Caco-2 (cell line): Measurements from ENCODE around the gene TNS3. TPM values are rescaled to one million over a fixed set of nuclear protein-coding genes. Genes with fewer than 3 reads are reported as not detected.

Experiments
- BruUV-seq: library from RNA; stranded (reverse); fragments of 400-500 nt; replicated peaks from 2 replicates; lab custom pipeline; 2021; lab: Mats Ljungman, UMichigan
- CTCF ChIA-PET: fragments of 300-600 bp; sonication (Branson Sonifier 250); formaldehyde crosslinking; loops from one replicate; lab custom pipeline; 2022; ENCODE audit warnings: antibody characterized with exemption; lab: Charles Lee
- POLR2A ChIA-PET: fragments of 300-600 bp; sonication (Branson Sonifier 250); formaldehyde crosslinking; loops from one replicate; lab custom pipeline; 2022; ENCODE audit warnings: antibody characterized with exemption; lab: Charles Lee
- DNase-seq, 2 experiments: peaks; one replicate each; pipeline versions ENCODE4 v3.0.0 to v3.0.0-alpha.2; 2020 to 2022
- H3K27me3 ChIP-seq: replicated peaks from 2 replicates; pipeline ENCODE4 v1.6.0; 2011; ENCODE audit warnings: low read length; ENCODE audit not compliant: control insufficient read depth, insufficient read depth
- H3K36me3 ChIP-seq: 2 replicates; pipeline ENCODE4 v1.5.1; 2011; ENCODE audit warnings: low read length; ENCODE audit not compliant: control insufficient read depth, insufficient read depth
- H3K4me1 ChIP-seq: fragments of 250-450 bp; sonication (Bioruptor Pico); 2 replicates; pipeline ENCODE4 v1.5.1; 2020; ENCODE audit warnings: mild to moderate bottlenecking
- H3K4me3 ChIP-seq: 2 replicates; pipeline ENCODE4 v1.5.1; 2011; ENCODE audit warnings: low read depth, mild to moderate bottlenecking, control low read depth, low read length
- H3K9me3 ChIP-seq: fragments of 250-450 bp; sonication (Bioruptor Pico); 2 replicates; pipeline ENCODE4 v1.5.1; 2020; ENCODE audit warnings: mild to moderate bottlenecking, moderate library complexity
- H3K27ac Mint-ChIP-seq: one replicate; pipeline ENCODE4 v1.8.0; 2022; ENCODE audit warnings: mixed read lengths; ENCODE audit not compliant: unreplicated experiment
- H3K27me3 Mint-ChIP-seq: one replicate; pipeline ENCODE4 v1.8.0; 2022; ENCODE audit warnings: mixed read lengths; ENCODE audit not compliant: insufficient read depth, unreplicated experiment
- H3K36me3 Mint-ChIP-seq: one replicate; pipeline ENCODE4 v1.8.0; 2022; ENCODE audit warnings: mild to moderate bottlenecking, mixed read lengths; ENCODE audit not compliant: insufficient read depth, unreplicated experiment
- H3K4me1 Mint-ChIP-seq: one replicate; pipeline ENCODE4 v1.8.0; 2022; ENCODE audit warnings: low read depth, mixed read lengths; ENCODE audit not compliant: unreplicated experiment
- H3K4me3 Mint-ChIP-seq: one replicate; pipeline ENCODE4 v1.8.0; 2022; ENCODE audit warnings: mild to moderate bottlenecking, moderate library complexity, mixed read lengths; ENCODE audit not compliant: unreplicated experiment
- H3K9me3 Mint-ChIP-seq: one replicate; pipeline ENCODE4 v1.8.0; 2022; ENCODE audit warnings: mixed read lengths; ENCODE audit not compliant: unreplicated experiment
- CTCF ChIP-seq, 2 experiments: fragments of 200-600 bp in 1 of 2; IDR thresholded peaks; 1 replicate in 1 of 2; 2 replicates in 1 of 2; pipeline versions ENCODE4 v1.5.1 to v1.8.0; 2011 to 2022; ENCODE audit warnings: antibody characterized with exemption in 1 of 2, control low read depth in 1 of 2, inconsistent platforms in 1 of 2, low read depth in 1 of 2, low read length in 1 of 2, mild to moderate bottlenecking in 1 of 2, moderate library complexity in 1 of 2; ENCODE audit not compliant: insufficient read depth in 1 of 2, severe bottlenecking in 1 of 2, unreplicated experiment in 1 of 2
- intact Hi-C: fragments of 100-400 bp; cut with micrococcal nuclease; formaldehyde crosslinking; loops from one replicate; pipeline ENCODE4 v1.10.0; 2022; ENCODE audit not compliant: unreplicated experiment
- total RNA-seq: library from RNA; stranded (reverse); gene quantifications from 2 replicates; pipeline ENCODE4 v1.2.3, GENCODE V29; 2022

Gene TNS3
- total RNA-seq, 1 experiment from 2014 or later, result 263 TPM

GRCh38 chr7:47535035-47535703, 46.7 kb downstream of the TNS3 start:
- intact Hi-C loops, result loop anchor here (1.0 to 5.0 kb wide), 2 partner anchors 23 to 282 kb away; no protein-coding TSS in a partner anchor
- BruUV-seq, result no TSS peak
- H3K36me3 Mint-ChIP-seq, result peaks cover 71% of the 10 kb centered on the region
- H3K4me3 Mint-ChIP-seq, result peak overlapping the region; percentile 55
- Histone ChIP-seq H3K4me3 (no peak overlapping the region), H3K27me3 (no peaks in the 10 kb centered on the region), H3K4me1 (peaks cover 63% of the 10 kb centered on the region), H3K9me3 (peaks cover 7% of the 10 kb centered on the region; the same call in 1 of the 2 replicates), H3K36me3 (peaks cover 2% of the 10 kb centered on the region)
- TF ChIP-seq CTCF (IDR thresholded peaks at IDR 0.05; ENCODE audit: insufficient read depth in 1 of 2, low read depth in 1 of 2, low read length in 1 of 2, severe bottlenecking in 1 of 2, unreplicated experiment in 1 of 2), result no peak
- peak overlapping the region; percentile 75 for H3K27ac Mint-ChIP-seq
- no peaks in the 10 kb centered on the region for H3K27me3 Mint-ChIP-seq
- no peaks in the 10 kb centered on the region for H3K9me3 Mint-ChIP-seq
- peak in 1 of 2 experiments; percentile 40 for DNase-seq
- ChIA-PET POLR2A (no interaction called here), CTCF (interaction anchor here (1.2 kb wide), 1 partner anchor 36 kb away, joined by 4 read pairs; no protein-coding TSS in a partner anchor)
- peaks cover 41% of the 10 kb centered on the region for H3K4me1 Mint-ChIP-seq

- BruUV-seq, result no TSS peak
- Histone ChIP-seq H3K27me3 (no peaks in the 10 kb centered on the region), H3K36me3 (peaks cover 2% of the 10 kb centered on the region), H3K4me1 (peaks cover 63% of the 10 kb centered on the region), H3K4me3 (no peak overlapping the region), H3K9me3 (peaks cover 7% of the 10 kb centered on the region; the same call in 1 of the 2 replicates)
- Mint-ChIP-seq H3K4me1 (peaks cover 38% of the 10 kb centered on the region), H3K27me3 (no peaks in the 10 kb centered on the region), H3K4me3 (peak overlapping the region; percentile 55), H3K9me3 (no peaks in the 10 kb centered on the region), H3K36me3 (peaks cover 66% of the 10 kb centered on the region), H3K27ac (peak overlapping the region; percentile 75)
- ChIA-PET POLR2A (no interaction called here), CTCF (interaction anchor here (0.5 to 1.2 kb wide), 4 partner anchors 14 to 410 kb away, joined by 3 to 4 read pairs (median 3); no protein-coding TSS in a partner anchor)
- DNase-seq, result peak in 1 of 2 experiments; percentile 59
- intact Hi-C loops, result loop anchor here (1.0 to 5.0 kb wide), 2 partner anchors 22 to 283 kb away; no protein-coding TSS in a partner anchor
- no peak for TF ChIP-seq CTCF (IDR thresholded peaks at IDR 0.05; ENCODE audit: insufficient read depth in 1 of 2, low read depth in 1 of 2, low read length in 1 of 2, severe bottlenecking in 1 of 2, unreplicated experiment in 1 of 2)
Observed at GRCh38 chr7:47534322-47535034, 47.4 kb downstream of the TNS3 start.
